ENCODE data around the gene TTC3.

TTC3 gene

GRCh38 chr21:37227071-37228002 is 154.3 kb downstream of the TTC3 start:
- no peak for DNase-seq

- DNase-seq = no peak
Observed at GRCh38 chr21:37228003-37228400, 154.9 kb downstream of the TTC3 start.

DNA sequence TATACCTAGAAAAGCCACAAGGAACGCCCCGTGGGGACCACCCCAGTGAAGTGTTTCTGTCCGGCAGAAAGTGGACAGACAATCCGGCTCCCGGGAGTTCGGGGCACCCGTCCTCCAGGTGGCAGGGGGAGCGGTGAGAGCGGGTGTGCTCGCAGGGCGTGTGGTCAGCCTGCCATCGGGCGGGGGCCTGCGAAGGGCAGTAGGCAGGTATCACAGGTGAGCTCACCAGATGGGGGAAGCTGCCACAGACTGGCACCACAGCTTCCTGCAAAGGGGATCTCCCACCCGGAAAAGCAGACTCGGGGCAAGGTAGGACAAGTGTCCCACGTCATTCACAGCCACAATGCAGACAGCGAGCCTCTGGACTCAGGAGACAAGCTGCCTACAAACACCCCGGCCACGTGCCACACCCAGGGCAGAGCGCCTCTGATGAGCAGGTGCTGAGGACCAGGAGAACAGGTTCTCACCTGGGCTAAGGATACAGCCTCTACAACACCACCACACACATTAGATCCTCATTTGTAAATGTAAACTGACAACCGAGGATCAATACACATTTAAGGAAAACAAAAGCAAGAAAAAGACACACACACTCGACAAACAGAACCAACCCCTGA is 157.7 kb downstream of the TTC3 start:
- DNase-seq = no peak

DNA sequence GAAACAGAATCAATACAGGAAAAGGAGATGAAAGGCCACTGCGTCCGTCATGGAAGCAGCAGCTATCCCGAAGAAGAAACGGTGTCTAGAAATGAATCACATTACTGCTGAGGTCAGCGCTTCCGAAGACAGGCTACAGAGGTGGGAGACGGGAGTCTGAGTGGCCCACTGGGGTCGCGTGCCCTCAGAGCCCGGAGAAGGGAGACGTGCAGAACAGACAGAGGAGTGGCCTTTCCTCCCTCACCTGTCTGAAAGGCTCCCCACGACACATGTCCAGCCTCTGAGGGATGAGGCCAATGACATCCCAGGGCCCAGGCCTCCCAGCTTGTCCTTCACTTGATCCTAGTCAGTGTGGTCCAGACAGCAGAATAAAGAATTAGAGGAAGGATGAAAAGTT is 158.2 kb downstream of the TTC3 start:
- no peak for DNase-seq

GRCh38 chr21:37231671-37232070 is 158.6 kb downstream of the TTC3 start:
- no peak for DNase-seq

DNA sequence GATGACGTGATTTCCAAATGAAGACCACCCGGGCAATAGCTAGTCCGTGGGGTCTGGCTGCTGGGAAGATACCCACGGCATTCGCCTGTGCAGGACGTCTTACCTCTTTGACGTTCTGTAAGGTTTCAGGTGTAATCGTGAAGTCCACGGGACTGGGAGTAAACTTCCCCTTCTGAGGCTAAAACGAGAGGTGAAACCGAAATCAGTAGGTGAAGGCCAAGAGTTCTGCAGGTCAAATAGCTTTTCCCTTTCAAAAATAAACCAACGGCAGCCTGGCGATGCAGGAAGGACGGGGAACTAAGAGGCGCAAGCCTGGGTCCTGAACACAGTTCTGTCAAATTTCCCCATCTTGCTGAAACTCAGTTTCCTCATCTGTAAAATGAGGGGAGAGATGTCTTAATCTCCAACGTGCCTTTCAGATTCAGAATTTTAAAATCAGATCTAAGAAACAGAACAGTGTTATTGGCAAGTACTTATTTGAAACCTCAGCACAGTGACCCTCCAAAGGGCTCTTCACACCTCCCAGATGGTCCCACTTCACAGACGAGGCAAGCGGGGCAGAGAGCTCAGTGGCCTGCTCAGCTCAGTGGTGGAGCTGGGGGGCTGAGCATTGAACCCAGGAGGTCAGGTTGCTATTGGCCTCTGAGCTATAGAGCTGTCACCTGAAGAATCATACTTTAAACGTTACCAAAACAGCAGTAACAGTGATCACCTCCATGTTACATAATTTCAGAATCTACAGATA is 159.4 kb downstream of the TTC3 start:
- DNase-seq = no peak

GRCh38 chr21:37233551-37234146 is 160.6 kb downstream of the TTC3 start:
- DNase-seq = no peak

DNA sequence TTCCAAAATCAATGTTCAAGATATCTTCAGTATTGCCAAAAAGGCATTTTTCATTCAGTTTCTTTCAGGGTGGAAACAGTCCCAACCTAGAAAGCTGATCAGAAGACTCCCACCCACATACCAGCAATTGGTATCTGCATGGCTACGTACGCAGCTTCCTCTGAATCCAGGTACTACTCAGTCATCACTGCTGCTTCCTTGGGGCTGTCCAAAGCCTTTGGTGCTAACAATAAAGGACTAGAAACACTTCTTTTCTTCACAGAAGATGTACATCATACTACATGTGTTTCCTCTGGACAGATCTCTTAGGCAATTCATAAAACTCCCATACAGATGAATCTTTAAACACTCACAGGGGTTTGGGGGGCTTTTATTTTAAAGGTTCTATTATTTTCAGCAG is 164.3 kb downstream of the TTC3 start:
- no peak for DNase-seq

- peak; percentile 13 to 24 for DNase-seq
Observed at GRCh38 chr21:37237764-37238163, 164.7 kb downstream of the TTC3 start.

DNA sequence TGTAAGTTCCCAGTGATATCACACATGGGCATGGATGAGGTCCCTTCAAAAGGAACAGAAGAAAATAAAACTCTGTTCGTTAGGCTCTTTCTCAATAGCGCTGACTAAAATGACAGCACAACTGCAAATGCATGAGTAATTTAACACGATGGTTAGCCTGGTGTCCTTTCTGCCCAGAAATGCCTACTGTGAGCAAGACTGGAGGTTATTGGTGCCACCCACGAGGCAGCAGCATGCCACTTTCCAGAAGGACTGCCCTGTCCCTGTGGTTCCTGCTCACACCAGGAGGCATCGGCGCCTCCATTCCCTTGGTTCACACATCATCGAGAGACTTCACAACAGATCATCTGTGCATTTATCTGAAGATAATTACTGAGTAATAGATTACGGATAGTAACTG is 167.9 kb downstream of the TTC3 start:
- no peak for DNase-seq

- no peak for DNase-seq
Observed at GRCh38 chr21:37241426-37241825, 168.4 kb downstream of the TTC3 start.

DNA sequence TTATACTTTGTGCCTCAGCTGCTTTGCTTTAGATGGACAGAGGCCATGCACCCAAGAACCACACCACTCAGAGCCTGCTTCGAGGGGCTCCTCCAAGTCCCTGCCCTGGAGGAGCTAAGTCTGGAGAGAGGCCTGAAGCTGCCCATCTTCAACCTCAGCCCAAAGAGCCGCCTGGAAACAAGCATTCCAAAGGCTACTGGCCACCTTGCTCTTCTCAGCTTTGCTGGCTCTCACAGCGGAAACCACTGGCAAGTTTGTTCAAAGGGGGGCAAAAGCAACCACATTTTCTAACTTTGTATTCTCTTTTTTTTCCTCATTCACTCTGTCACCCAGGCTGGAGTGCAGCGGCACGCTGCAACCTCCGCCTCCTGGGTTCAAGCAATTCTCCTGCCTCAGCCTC is 170.9 kb downstream of the TTC3 start:
- DNase-seq = no peak

DNA sequence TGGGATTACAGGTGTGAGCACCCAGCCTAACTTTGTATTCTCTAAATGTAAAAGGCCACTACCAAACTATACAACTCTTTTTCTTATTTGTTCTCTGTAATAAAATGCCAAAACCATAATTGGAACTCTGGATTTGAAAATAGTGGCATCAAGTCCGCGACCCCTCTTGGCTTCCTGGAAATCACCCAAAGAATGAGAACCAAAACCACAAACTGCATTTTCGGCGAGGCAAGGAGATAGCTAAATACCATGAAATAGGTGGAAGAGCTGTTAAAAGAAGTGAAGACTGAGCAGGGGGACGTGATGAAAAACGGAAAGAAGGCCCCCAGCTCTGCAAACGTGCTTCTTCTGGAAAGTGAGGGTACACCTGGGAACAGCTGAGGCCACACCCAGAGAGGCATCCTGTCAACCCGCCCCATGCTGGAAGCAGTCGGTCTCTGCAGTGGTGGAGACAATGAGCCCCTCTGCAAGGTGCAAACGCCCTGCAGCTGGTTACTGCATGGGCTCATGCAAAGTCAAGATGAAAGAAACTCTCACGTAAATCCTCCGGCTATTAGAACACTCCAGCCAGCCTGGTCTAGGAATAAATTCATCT is 171.5 kb downstream of the TTC3 start:
- no peak for DNase-seq

DNA sequence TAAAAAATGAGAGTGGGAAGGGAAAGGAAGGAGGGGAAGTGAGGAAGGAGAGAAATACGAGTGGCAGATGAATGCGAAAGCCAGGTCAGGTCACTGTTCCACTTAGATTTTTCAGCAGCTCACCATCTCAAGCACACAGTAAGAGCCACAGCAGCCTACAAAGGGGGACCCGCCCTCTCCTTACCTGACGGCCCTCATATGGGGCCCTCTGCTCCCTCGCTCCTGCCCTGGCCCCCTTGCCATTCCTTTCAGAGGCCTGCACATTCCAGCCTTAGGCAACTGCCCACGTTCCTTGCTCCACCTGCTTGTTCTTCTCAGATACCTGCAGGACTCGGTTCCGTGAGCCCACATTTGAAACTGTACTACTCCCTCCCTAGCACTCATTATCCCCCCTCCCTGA is 172.1 kb downstream of the TTC3 start:
- no peak for DNase-seq

- no peak for DNase-seq
Observed at GRCh38 chr21:37248298-37248697, 175.2 kb downstream of the TTC3 start.

GRCh38 chr21:37249112-37249904 is 176.3 kb downstream of the TTC3 start:
- no peak for DNase-seq

- DNase-seq = peak; percentile 35 to 44
Observed at GRCh38 chr21:37251294-37251634, 178.2 kb downstream of the TTC3 start.

Data from Kasumi-1 (cell line).